H1 (cell line): Measurements from ENCODE around the gene NIM1K. TPM values are rescaled to one million over a fixed set of nuclear protein-coding genes. Genes with fewer than 3 reads are reported as not detected.

ENCODE experiments used
- CTCF ChIA-PET: fragments of 300-600 bp; sonication (Branson Sonifier 250); formaldehyde crosslinking; loops from one replicate; lab custom pipeline; 2021; ENCODE audit not compliant: partially characterized antibody; lab: Charles Lee
- POLR2A ChIA-PET: fragments of 300-600 bp; sonication (Branson Sonifier 250); formaldehyde crosslinking; loops from one replicate; lab custom pipeline; 2021; ENCODE audit warnings: inconsistent platforms; ENCODE audit not compliant: partially characterized antibody; lab: Charles Lee
- DNase-seq, 2 experiments: peaks; one replicate each; pipeline versions ENCODE4 v3.0.0 to v3.0.0-alpha.2; 2010 to 2022; ENCODE audit warnings: low spot score in 2 of 2, low read depth in 1 of 2, mixed read lengths in 1 of 2
- FAIRE-seq: peaks from 2 replicates; lab custom pipeline; 2011; peaks lifted over from hg19 to GRCh38; lab: Jason Lieb, UNC
- H2AFZ ChIP-seq: 2 replicates; pipeline ENCODE4 v1.8.1; 2012; ENCODE audit warnings: low read length, inconsistent platforms
- H2AK5ac ChIP-seq: 2 replicates; pipeline ENCODE4 v1.6.1; 2013; ENCODE audit warnings: low read depth, low read length
- H2BK120ac ChIP-seq: replicated peaks from 2 replicates; pipeline ENCODE3; 2013; ENCODE audit warnings: low read depth, low read length, inconsistent platforms
- H2BK12ac ChIP-seq: 2 replicates; pipeline ENCODE4 v1.6.1; 2013; ENCODE audit warnings: low read depth, low read length
- H2BK15ac ChIP-seq: 2 replicates; pipeline ENCODE4 v1.6.1; 2013; ENCODE audit warnings: low read length
- H2BK20ac ChIP-seq: 2 replicates; pipeline ENCODE4 v1.6.1; 2013; ENCODE audit warnings: low read length
- H2BK5ac ChIP-seq: 2 replicates; pipeline ENCODE4 v1.6.1; 2013; ENCODE audit warnings: low read depth, low read length
- H3K14ac ChIP-seq: 2 replicates; pipeline ENCODE4 v1.6.1; 2013; ENCODE audit warnings: inconsistent platforms; ENCODE audit not compliant: insufficient read length
- H3K18ac ChIP-seq: 2 replicates; pipeline ENCODE4 v1.6.1; 2013; ENCODE audit warnings: low read length; ENCODE audit errors: extremely low read depth
- H3K23ac ChIP-seq: 2 replicates; pipeline ENCODE4 v1.6.1; 2013; ENCODE audit warnings: inconsistent platforms; ENCODE audit not compliant: insufficient read length
- H3K23me2 ChIP-seq: 2 replicates; pipeline ENCODE4 v1.6.1; 2013; ENCODE audit warnings: low read depth, low read length
- H3K27ac ChIP-seq: 2 replicates; pipeline ENCODE4 v1.6.1; 2011; ENCODE audit warnings: low read depth, low read length, inconsistent platforms
- H3K27me3 ChIP-seq, 4 experiments: replicated peaks in 1 of 4; 1 replicate in 1 of 4; 2 replicates in 3 of 4; pipeline versions ENCODE4 v1.6.1 to v1.8.1; 2011 to 2013; ENCODE audit warnings: low read length in 3 of 4, mild to moderate bottlenecking in 3 of 4, inconsistent platforms in 2 of 4, mixed read lengths in 2 of 4, moderate library complexity in 1 of 4; ENCODE audit not compliant: control insufficient read depth in 3 of 4, insufficient read depth in 3 of 4; ENCODE audit errors: extremely low read depth in 1 of 4
- H3K36me3 ChIP-seq, 4 experiments: 2 replicates each; pipeline versions ENCODE4 v1.6.1 to v1.8.1; 2011 to 2013; ENCODE audit warnings: mild to moderate bottlenecking in 4 of 4, low read length in 3 of 4, moderate library complexity in 2 of 4, control low read depth in 1 of 4, inconsistent platforms in 1 of 4; ENCODE audit not compliant: insufficient read depth in 4 of 4, control insufficient read depth in 2 of 4
- H3K4ac ChIP-seq: replicated peaks from 2 replicates; pipeline ENCODE3; 2013; ENCODE audit warnings: low read length, low read depth, mixed read lengths, inconsistent platforms; ENCODE audit not compliant: insufficient read length
- H3K4me1 ChIP-seq, 4 experiments: replicated peaks in 1 of 4; 1 replicate in 1 of 4; 2 replicates in 3 of 4; pipeline versions ENCODE4 v1.6.1 to v1.8.1; 2011 to 2013; ENCODE audit warnings: low read length in 3 of 4, inconsistent platforms in 2 of 4, mixed read lengths in 1 of 4; ENCODE audit not compliant: insufficient read depth in 4 of 4, control insufficient read depth in 3 of 4
- H3K4me2 ChIP-seq, 2 experiments: 2 replicates each; pipeline versions ENCODE4 v1.6.1 to v1.8.1; 2011 to 2013; ENCODE audit warnings: low read depth in 2 of 2, low read length in 2 of 2, control low read depth in 1 of 2, inconsistent platforms in 1 of 2, mild to moderate bottlenecking in 1 of 2; ENCODE audit not compliant: insufficient read depth in 1 of 2
- H3K4me3 ChIP-seq, 4 experiments: fragments of 200-600, 300-600 bp in 1 of 4; sonication (generic), shearing (Covaris generic), sonication (Bioruptor Twin) in 1 of 4; 2 replicates each; pipeline versions ENCODE4 v1.5.1 to v1.8.1; 2011 to 2016; ENCODE audit warnings: low read length in 4 of 4, low read depth in 3 of 4, control low read depth in 2 of 4, inconsistent platforms in 2 of 4, mild to moderate bottlenecking in 2 of 4, mixed read lengths in 1 of 4, moderate library complexity in 1 of 4; ENCODE audit not compliant: insufficient read depth in 2 of 4; ENCODE audit errors: extremely low read depth in 1 of 4
- H3K56ac ChIP-seq: replicated peaks from 2 replicates; pipeline ENCODE3; 2013; ENCODE audit warnings: low read depth, mild to moderate bottlenecking, mixed read lengths, low read length, inconsistent platforms; ENCODE audit not compliant: insufficient read length
- H3K79me1 ChIP-seq: 2 replicates; pipeline ENCODE4 v1.6.1; 2013; ENCODE audit warnings: low read depth, low read length, control low read depth
- H3K79me2 ChIP-seq, 2 experiments: 2 replicates each; pipeline versions ENCODE4 v1.6.1 to v1.8.1; 2012 to 2013; ENCODE audit warnings: low read length in 2 of 2, mild to moderate bottlenecking in 2 of 2, inconsistent platforms in 1 of 2; ENCODE audit not compliant: insufficient read depth in 2 of 2, control insufficient read depth in 1 of 2
- H3K9ac ChIP-seq, 4 experiments: replicated peaks in 1 of 4; 1 replicate in 1 of 4; 2 replicates in 3 of 4; pipeline versions ENCODE4 v1.6.1 to v1.8.1; 2011 to 2013; ENCODE audit warnings: low read depth in 3 of 4, low read length in 3 of 4, control low read depth in 2 of 4, mild to moderate bottlenecking in 2 of 4, moderate library complexity in 2 of 4, inconsistent platforms in 1 of 4; ENCODE audit errors: extremely low read depth in 1 of 4
- H3K9me3 ChIP-seq, 2 experiments: 2 replicates each; pipeline versions ENCODE4 v1.6.1 to v1.8.1; 2012 to 2013; ENCODE audit warnings: mild to moderate bottlenecking in 2 of 2, moderate library complexity in 2 of 2, control low read depth in 1 of 2, inconsistent platforms in 1 of 2, low read depth in 1 of 2, low read length in 1 of 2, mixed read lengths in 1 of 2; ENCODE audit not compliant: insufficient read depth in 2 of 2
- H4K20me1 ChIP-seq, 2 experiments: replicated peaks in 1 of 2; 2 replicates each; pipeline versions ENCODE3 to v1.8.1; 2011 to 2013; ENCODE audit warnings: inconsistent platforms in 2 of 2, low read length in 2 of 2, mild to moderate bottlenecking in 1 of 2; ENCODE audit not compliant: insufficient read depth in 2 of 2, control insufficient read depth in 1 of 2
- H4K5ac ChIP-seq: 2 replicates; pipeline ENCODE4 v1.6.1; 2013; ENCODE audit warnings: low read length, low read depth, mixed read lengths, inconsistent platforms; ENCODE audit not compliant: insufficient read length
- H4K8ac ChIP-seq: 2 replicates; pipeline ENCODE4 v1.8.0; 2013; ENCODE audit warnings: mild to moderate bottlenecking, moderate library complexity, low read length, inconsistent platforms; ENCODE audit not compliant: insufficient read depth; ENCODE audit errors: extremely low read depth
- H4K91ac ChIP-seq: replicated peaks from 2 replicates; pipeline ENCODE3; 2013; ENCODE audit warnings: low read length, mixed read lengths, inconsistent platforms; ENCODE audit not compliant: insufficient read length
- BACH1 ChIP-seq: IDR thresholded peaks from 2 replicates; pipeline ENCODE4 v1.6.1; 2012; ENCODE audit warnings: low read length, improper control_type of control experiment
- CHD1 ChIP-seq: IDR thresholded peaks from 2 replicates; pipeline ENCODE4 v1.6.1; 2012; ENCODE audit warnings: low read depth, low read length, improper control_type of control experiment
- EGR1 ChIP-seq: IDR thresholded peaks from 2 replicates; pipeline ENCODE4 v1.6.1; 2011; ENCODE audit warnings: low read depth, low read length, borderline replicate concordance
- EZH2 ChIP-seq: fragments of 200-600 bp; sonication (generic); IDR thresholded peaks from 2 replicates; pipeline ENCODE4 v1.7.1; 2012; ENCODE audit warnings: low read depth, mild to moderate bottlenecking, moderate library complexity, low read length, inconsistent platforms; ENCODE audit not compliant: severe bottlenecking
- GTF2F1 ChIP-seq: IDR thresholded peaks from 2 replicates; pipeline ENCODE4 v1.6.1; 2012; ENCODE audit warnings: low read depth, low read length, improper control_type of control experiment, borderline replicate concordance
- HDAC6 ChIP-seq: IDR thresholded peaks from one replicate; pipeline ENCODE4 v1.7.1; 2012; ENCODE audit warnings: low read depth, mild to moderate bottlenecking, inconsistent platforms, low read length, moderate library complexity
- NANOG ChIP-seq: IDR thresholded peaks from 2 replicates; pipeline ENCODE4 v1.6.1; 2011; ENCODE audit warnings: low read length, low read depth, mild to moderate bottlenecking, inconsistent platforms; ENCODE audit not compliant: insufficient read depth, poor library complexity, severe bottlenecking
- POLR2AphosphoS5 ChIP-seq: IDR thresholded peaks from 2 replicates; pipeline ENCODE4 v1.6.1; 2011; ENCODE audit warnings: low read depth, low read length
- POU5F1 ChIP-seq: IDR thresholded peaks from 2 replicates; pipeline ENCODE4 v1.6.1; 2011; ENCODE audit warnings: low read depth, mild to moderate bottlenecking, low read length, moderate library complexity
- RNF2 ChIP-seq: fragments of 200-900, 300-1000 bp; sonication (generic); IDR thresholded peaks from 2 replicates; pipeline ENCODE4 v1.7.1; 2016; ENCODE audit warnings: borderline replicate concordance, low read depth, mild to moderate bottlenecking, antibody characterized with exemption, low read length; ENCODE audit not compliant: poor library complexity, severe bottlenecking; ENCODE audit errors: missing control alignments
- SIN3A ChIP-seq, 2 experiments: IDR thresholded peaks in 1 of 2; conservative IDR thresholded peaks in 1 of 2; 2 replicates each; pipeline ENCODE4 v1.6.1; 2011 to 2012; ENCODE audit warnings: low read length in 2 of 2, improper control_type of control experiment in 1 of 2, low read depth in 1 of 2, mild to moderate bottlenecking in 1 of 2
- SP2 ChIP-seq: IDR thresholded peaks from 2 replicates; pipeline ENCODE4 v1.6.1; 2012; ENCODE audit warnings: mild to moderate bottlenecking, low read length, inconsistent platforms
- TAF7 ChIP-seq: optimal IDR thresholded peaks from 2 replicates; pipeline ENCODE3; 2011; ENCODE audit warnings: low read depth, mild to moderate bottlenecking, inconsistent platforms, low read length, moderate library complexity, borderline replicate concordance
- YY1 ChIP-seq: IDR thresholded peaks from 2 replicates; pipeline ENCODE4 v1.6.1; 2011; ENCODE audit warnings: low read depth, mild to moderate bottlenecking, low read length
- WGBS, 2 experiments: shearing (Covaris generic) in 1 of 2; methylation state at CpG; one replicate each; pipeline versions ENCODE4 v1.1.6 to v1.1.7; 2013 to 2015; ENCODE audit warnings: low lambda C conversion rate in 2 of 2, mixed read lengths in 2 of 2, inconsistent platforms in 1 of 2, low coverage in 1 of 2, missing lambda C conversion rate in 1 of 2; ENCODE audit not compliant: insufficient replicate concordance in 2 of 2, insufficient coverage in 1 of 2, insufficient read length in 1 of 2; ENCODE audit errors: extremely low coverage in 1 of 2, missing lambda C conversion rate in 1 of 2; 5-methylcytosine and 5-hydroxymethylcytosine counted together
- polyA plus RNA-seq, 7 experiments: library from polyadenylated mRNA; depleted of rRNA in 3 of 7; stranded (reverse) in 5 of 7; unstranded in 2 of 7; fragments of >200 nt in 5 of 7; fragments of 200-250 nt in 2 of 7; gene quantifications; 1 replicate in 5 of 7; 2 replicates in 1 of 7; 4 replicates in 1 of 7; pipeline versions ENCODE4 v1.2.1 to v1.2.3, GENCODE V29; 2011 to 2013; ENCODE audit warnings: missing spikeins in 2 of 7, mixed read lengths in 2 of 7
- total RNA-seq: library from RNA; stranded (reverse); fragmentation: NEBNext Ultra II Directional; extraction: Animal tissue kit (Norgen Biotek cat#: 25700); gene quantifications from 2 replicates; pipeline ENCODE4 v1.2.1, GENCODE V29; 2021

NIM1K gene
- total and polyA plus RNA-seq, 2 of the 8 experiments (the other 6 are each of a cell fraction or from before 2014, with no cell fraction given) = not detected

- Histone ChIP-seq H4K20me1 (no peaks in the 10 kb centered on the region), H3K14ac (no peak overlapping the region), H2AFZ (no peak overlapping the region), H3K4ac (no peak overlapping the region), H3K23me2 (0 out of 2 replicates have a peak, but pooled peaks cover 2% of the 10 kb centered on the region), H3K79me1 (no peaks in the 10 kb centered on the region), H2BK15ac (no peak overlapping the region), H3K27me3 (no peaks in the 10 kb centered on the region), H3K79me2 (no peaks in the 10 kb centered on the region), H2BK5ac (no peak overlapping the region), H3K27ac (no peak overlapping the region), H3K9ac (no peak overlapping the region), H3K36me3 (no peaks in the 10 kb centered on the region), H2BK120ac (no peak overlapping the region), H4K91ac (no peak overlapping the region), H3K9me3 (no peaks in the 10 kb centered on the region), H4K8ac (no peak overlapping the region), H3K4me2 (no peak overlapping the region), H4K5ac (no peak overlapping the region), H3K4me3 (no peak overlapping the region), H2BK12ac (no peak overlapping the region), H2BK20ac (no peak overlapping the region), H3K18ac (no peak overlapping the region), H3K4me1 (peaks cover 0 to 4% (median 0%) of the 10 kb centered on the region in 4 experiments; a peak in 1 of 7 replicates), H3K23ac (no peak overlapping the region), H2AK5ac (no peak overlapping the region), H3K56ac (no peak overlapping the region)
- no peak for FAIRE-seq
- WGBS, 2 experiments = 85% methylated on average over 4 of the region's 4 CpGs; no CpG with 5 or more reads in 1 of the 2 experiments
- POLR2A ChIA-PET = interaction anchor here (0.6 to 2.3 kb wide), 2 partner anchors 8 to 185 kb away, joined by 3 to 5 read pairs; no protein-coding TSS in a partner anchor
- CTCF ChIA-PET = interaction anchor here (0.8 to 1.8 kb wide), 3 partner anchors 22 to 114 kb away, joined by 3 to 7 read pairs (median 3); no protein-coding TSS in a partner anchor
- DNase-seq = no peak
- no peak for TF ChIP-seq YY1
- no peak for TF ChIP-seq POU5F1
- no peak for TF ChIP-seq CHD1
- TF ChIP-seq SP2 = no peak
- TF ChIP-seq EGR1 = no peak
- no peak for TF ChIP-seq TAF7
- TF ChIP-seq GTF2F1 = no peak
- no peak for TF ChIP-seq RNF2
- TF ChIP-seq HDAC6 = no peak
- TF ChIP-seq NANOG = no peak
- no peak for TF ChIP-seq BACH1
- TF ChIP-seq SIN3A (conservative IDR thresholded peaks at IDR 0.05 in 1 of 2, IDR thresholded peaks at IDR 0.05 in 1 of 2; ENCODE audit: low read depth in 1 of 2, low read length in 2 of 2) = no peak
- no peak for TF ChIP-seq POLR2AphosphoS5
- no peak for TF ChIP-seq EZH2
Measured at GRCh38 chr5:43275391-43275790, 83.4 kb downstream of the NIM1K start.
